Testis (tissue), 3 donors: ENCODE results near the gene SP7. TPM values are rescaled to one million over a fixed set of nuclear protein-coding genes. Genes with fewer than 3 reads are reported as not detected.

Experiments used
- DNase-seq: peaks from one replicate; pipeline ENCODE4 v3.0.0-alpha.2; 2019
- H3K27ac ChIP-seq, 2 donors: fragments of 200-600 bp; sonication (generic); one replicate each; pipeline ENCODE4 v1.5.1; 2019
- H3K27me3 ChIP-seq: fragments of 200-600 bp; sonication (generic); one replicate; pipeline ENCODE4 v1.5.1; 2019
- H3K36me3 ChIP-seq: fragments of 200-600 bp; sonication (generic); one replicate; pipeline ENCODE4 v1.5.1; 2017; ENCODE audit warnings: low read depth; ENCODE audit errors: missing control alignments
- H3K4me1 ChIP-seq: fragments of 200-600 bp; sonication (generic); one replicate; pipeline ENCODE4 v1.5.1; 2019
- H3K4me3 ChIP-seq, 2 donors: fragments of 200-600 bp; sonication (generic); one replicate each; pipeline ENCODE4 v1.5.1; 2017 to 2019
- H3K9me3 ChIP-seq: fragments of 200-600 bp; sonication (generic); one replicate; pipeline ENCODE4 v1.5.1; 2017
- POLR2A ChIP-seq: fragments of 450-650 bp; IDR thresholded peaks from one replicate; pipeline ENCODE4 v1.6.1; 2017; ENCODE audit warnings: antibody characterized with exemption, mild to moderate bottlenecking, moderate library complexity
- WGBS, 2 donors: methylation state at CpG; one replicate each; pipeline ENCODE4 v1.1.5; 2018; 5-methylcytosine and 5-hydroxymethylcytosine counted together
- intact Hi-C: fragments of 100-400 bp; cut with DNase I; formaldehyde crosslinking; loops from one replicate; pipeline ENCODE4 v1.15.1; 2023; ENCODE audit warnings: low total_unique reads
- polyA plus RNA-seq: library from polyadenylated mRNA; stranded (reverse); fragments of 350-450 nt; fragmentation: Illumina TruSeq; extraction: RNeasy Lipid Tissue Mini Kit (QIAGEN cat#74804); gene quantifications from one replicate; pipeline ENCODE4 v1.2.3, GENCODE V29; 2014; ENCODE audit warnings: low read depth, low replicate concordance; ENCODE audit not compliant: insufficient read depth
- total RNA-seq, 2 donors: library from RNA; depleted of rRNA; stranded (reverse); fragments of >200 nt; gene quantifications; one replicate each; pipeline ENCODE4 v1.2.3, GENCODE V29; 2016
- TF ChIP-seq, protein P1 (sequence below), 3 experiments: fragments of 450-650 bp in 2 of 3; fragments of 200-600 bp in 1 of 3; sonication (generic) in 1 of 3; IDR thresholded peaks; one replicate each; pipeline ENCODE4 v1.5.1; 2016 to 2019; ENCODE audit warnings: antibody characterized with exemption in 3 of 3, mild to moderate bottlenecking in 2 of 3, moderate library complexity in 1 of 3

SP7 gene
- total and polyA plus RNA-seq, 3 donors from 2014 or later, result 0.56 to 2.3 (median 1.2) TPM

DNA sequence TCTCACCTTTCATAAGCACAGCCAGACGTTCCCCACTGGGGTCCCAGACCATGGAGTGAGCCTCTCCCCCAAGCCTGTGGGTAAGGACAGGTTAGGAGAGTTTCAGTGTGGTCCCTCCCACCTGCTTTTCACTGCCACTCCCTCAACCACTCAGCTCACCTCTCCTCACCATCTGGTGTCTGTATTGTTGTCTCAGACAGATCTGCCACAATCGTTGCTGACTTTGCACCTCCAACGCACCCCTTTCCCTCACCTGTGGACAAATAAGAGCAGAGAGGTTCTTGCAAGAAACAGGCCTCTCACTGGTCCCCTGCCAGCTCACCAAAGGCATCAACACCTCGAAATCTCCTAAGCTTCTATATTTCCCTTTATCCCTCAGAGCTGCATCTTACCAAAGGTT is 27.9 kb downstream of the SP7 start:
- H3K9me3 ChIP-seq, result no peaks in the 10 kb centered on the region
- no peaks in the 10 kb centered on the region for H3K27me3 ChIP-seq
- intact Hi-C loops, result no loop called here
- H3K27ac ChIP-seq, result no peak overlapping the region
- no peak overlapping the region for H3K4me3 ChIP-seq
- no peak for DNase-seq
- WGBS, 2 donors, result 73 to 86% methylated on average over 4 of the region's 4 CpGs
- no peaks in the 10 kb centered on the region for H3K4me1 ChIP-seq
- H3K36me3 ChIP-seq, result no peaks in the 10 kb centered on the region
- TF ChIP-seq, protein P1, sequence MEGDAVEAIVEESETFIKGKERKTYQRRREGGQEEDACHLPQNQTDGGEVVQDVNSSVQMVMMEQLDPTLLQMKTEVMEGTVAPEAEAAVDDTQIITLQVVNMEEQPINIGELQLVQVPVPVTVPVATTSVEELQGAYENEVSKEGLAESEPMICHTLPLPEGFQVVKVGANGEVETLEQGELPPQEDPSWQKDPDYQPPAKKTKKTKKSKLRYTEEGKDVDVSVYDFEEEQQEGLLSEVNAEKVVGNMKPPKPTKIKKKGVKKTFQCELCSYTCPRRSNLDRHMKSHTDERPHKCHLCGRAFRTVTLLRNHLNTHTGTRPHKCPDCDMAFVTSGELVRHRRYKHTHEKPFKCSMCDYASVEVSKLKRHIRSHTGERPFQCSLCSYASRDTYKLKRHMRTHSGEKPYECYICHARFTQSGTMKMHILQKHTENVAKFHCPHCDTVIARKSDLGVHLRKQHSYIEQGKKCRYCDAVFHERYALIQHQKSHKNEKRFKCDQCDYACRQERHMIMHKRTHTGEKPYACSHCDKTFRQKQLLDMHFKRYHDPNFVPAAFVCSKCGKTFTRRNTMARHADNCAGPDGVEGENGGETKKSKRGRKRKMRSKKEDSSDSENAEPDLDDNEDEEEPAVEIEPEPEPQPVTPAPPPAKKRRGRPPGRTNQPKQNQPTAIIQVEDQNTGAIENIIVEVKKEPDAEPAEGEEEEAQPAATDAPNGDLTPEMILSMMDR (IDR thresholded peaks at IDR 0.05), result no peak
- TF ChIP-seq POLR2A, result no peak

DNA sequence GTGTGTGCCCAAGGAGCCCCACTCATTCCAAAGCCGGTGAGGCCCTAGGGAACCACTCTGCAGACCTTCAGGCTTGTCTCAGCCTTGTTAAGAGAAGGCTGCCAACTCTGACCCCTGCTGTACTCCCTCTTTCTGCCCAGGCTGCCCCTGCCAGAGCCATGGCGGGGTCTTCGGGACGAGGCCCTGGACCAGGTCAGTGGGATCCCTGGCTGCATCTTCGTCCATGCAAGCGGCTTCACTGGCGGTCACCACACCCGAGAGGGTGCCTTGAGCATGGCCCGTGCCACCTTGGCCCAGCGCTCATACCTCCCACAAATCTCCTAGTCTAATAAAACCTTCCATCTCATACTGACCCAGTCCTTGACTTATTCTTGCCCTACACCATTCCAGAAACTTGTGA is 29.3 kb downstream of the SP7 start:
- H3K36me3 ChIP-seq, result no peaks in the 10 kb centered on the region
- no peak for DNase-seq
- no peaks in the 10 kb centered on the region for H3K4me1 ChIP-seq
- no peaks in the 10 kb centered on the region for H3K27me3 ChIP-seq
- H3K27ac ChIP-seq, result no peak overlapping the region
- WGBS, 2 donors, result 92 to 95% methylated on average over 10 of the region's 10 CpGs
- no peaks in the 10 kb centered on the region for H3K9me3 ChIP-seq
- intact Hi-C loops, result no loop called here
- TF ChIP-seq POLR2A, result no peak
- TF ChIP-seq, protein P1 (IDR thresholded peaks at IDR 0.05), result no peak
- no peak overlapping the region for H3K4me3 ChIP-seq

DNA sequence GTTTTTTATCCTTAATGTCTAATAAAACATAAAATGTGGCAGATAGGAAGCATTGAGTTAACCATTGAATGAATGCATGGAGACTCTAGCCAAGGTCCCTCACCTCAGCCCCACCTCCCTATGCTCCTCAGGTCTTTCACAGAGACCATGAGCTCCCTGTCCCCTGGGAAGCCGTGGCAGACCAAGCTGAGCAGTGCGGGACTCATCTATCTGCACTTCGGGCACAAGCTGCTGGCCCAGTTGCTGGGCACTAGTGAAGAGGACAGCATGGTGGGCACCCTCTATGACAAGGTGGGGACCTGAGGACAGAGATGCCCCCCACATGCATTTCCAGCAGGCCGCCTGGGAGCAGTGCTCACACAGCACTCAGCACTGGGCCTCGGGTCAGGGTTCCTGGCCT is 33.3 kb downstream of the SP7 start:
- TF ChIP-seq, protein P1 (IDR thresholded peaks at IDR 0.05), result no peak
- no peak for TF ChIP-seq POLR2A
- peaks cover 14% of the 10 kb centered on the region for H3K4me1 ChIP-seq
- DNase-seq, result no peak
- H3K27ac ChIP-seq, result no peak overlapping the region
- intact Hi-C loops, result no loop called here
- WGBS, 2 donors, result 70 to 88% methylated on average over 2 to 5 of the region's 5 CpGs
- H3K4me3 ChIP-seq, result no peak overlapping the region
- H3K27me3 ChIP-seq, result no peaks in the 10 kb centered on the region
- H3K9me3 ChIP-seq, result no peaks in the 10 kb centered on the region
- no peaks in the 10 kb centered on the region for H3K36me3 ChIP-seq

DNA sequence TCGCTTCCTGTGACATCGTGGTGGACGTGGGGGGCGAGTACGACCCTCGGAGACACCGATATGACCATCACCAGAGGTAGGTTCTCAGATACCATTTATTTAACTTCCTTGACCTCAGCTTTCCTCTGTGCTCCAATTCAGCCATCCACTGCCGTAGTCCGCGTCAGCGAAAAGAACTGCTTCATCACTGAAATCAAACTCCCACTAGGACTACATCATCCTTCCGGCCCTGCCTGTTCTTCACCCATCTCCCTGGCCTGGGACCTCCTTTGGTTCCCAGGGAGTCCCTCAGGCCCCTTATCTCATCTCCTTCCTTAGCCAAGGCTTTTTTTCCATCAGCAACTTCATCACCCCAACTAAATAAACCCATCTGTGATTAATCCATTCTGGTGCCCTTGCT is 36.0 kb downstream of the SP7 start:
- peaks cover 22% of the 10 kb centered on the region for H3K4me1 ChIP-seq
- no peaks in the 10 kb centered on the region for H3K36me3 ChIP-seq
- TF ChIP-seq, protein P1 (IDR thresholded peaks at IDR 0.05), result no peak
- no peak for TF ChIP-seq POLR2A
- no peaks in the 10 kb centered on the region for H3K9me3 ChIP-seq
- intact Hi-C loops, result no loop called here
- no peak for DNase-seq
- peak overlapping the region in 1 of 2 donors; percentile 50 for H3K27ac ChIP-seq
- WGBS, 2 donors, result 0% methylated on average over 12 of the region's 12 CpGs
- H3K27me3 ChIP-seq, result no peaks in the 10 kb centered on the region
- peak overlapping the region; percentile 72 to 87 for H3K4me3 ChIP-seq

DNA sequence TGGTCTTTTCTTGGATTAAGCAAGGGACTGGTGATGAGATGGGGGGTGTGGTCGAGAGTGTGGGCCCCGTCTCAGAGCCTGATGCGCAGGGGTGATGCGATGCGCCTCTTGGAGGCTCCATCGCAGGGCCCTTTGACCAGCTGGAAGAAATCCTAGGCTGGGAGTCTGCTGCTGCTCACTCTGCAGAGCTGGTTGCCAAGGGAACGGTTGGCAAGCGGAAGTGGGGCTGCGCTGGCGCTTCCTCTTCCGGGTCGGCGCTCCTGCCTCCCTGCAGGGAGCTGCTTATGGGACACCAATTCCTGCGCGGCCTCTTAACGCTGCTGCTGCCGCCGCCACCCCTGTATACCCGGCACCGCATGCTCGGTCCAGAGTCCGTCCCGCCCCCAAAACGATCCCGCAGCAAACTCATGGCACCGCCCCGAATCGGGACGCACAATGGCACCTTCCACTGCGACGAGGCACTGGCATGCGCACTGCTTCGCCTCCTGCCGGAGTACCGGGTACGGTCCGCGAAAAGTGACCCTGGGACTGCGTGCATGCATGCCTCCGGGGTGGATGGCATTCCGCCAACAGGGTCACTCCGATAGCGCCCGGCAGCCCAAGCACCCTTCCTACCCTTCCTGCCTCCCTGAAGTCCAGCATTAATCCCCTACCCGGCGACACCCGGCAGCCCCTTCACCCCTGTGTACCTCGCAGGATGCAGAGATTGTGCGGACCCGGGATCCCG is 36.5 kb downstream of the SP7 start, which contains the start of gene MYG1:
TSS of gene MYG1 (plus strand) at position 242 of the 727 bp plus-strand sequence. CDS start at position 285, 43 bp downstream.
- Histone ChIP-seq H3K4me3 (peak within 1 kb of the TSS; percentile 72 to 87), H3K27ac (peak within 1 kb of the TSS; percentile 21 to 50), H3K9me3 (no peaks in the 10 kb centered on the region), H3K36me3 (no peaks in the 10 kb centered on the region), H3K27me3 (no peaks in the 10 kb centered on the region), H3K4me1 (peaks cover 22% of the 10 kb centered on the region)
- intact Hi-C loops, result no loop called here
- peak; percentile 95 for DNase-seq
- TF ChIP-seq, protein P1 (IDR thresholded peaks at IDR 0.05), result no peak
- no peak for TF ChIP-seq POLR2A
- 0 to 3% methylated on average over 11 to 50 of the region's 51 CpGs for WGBS, 2 donors
